ENCODE results near the gene NBPF3. TPM values are rescaled to one million over a fixed set of nuclear protein-coding genes. Genes with fewer than 3 reads are reported as not detected.
"Not testable (repeated sequence)": the region's sequence is repeated elsewhere in the genome, so short reads cannot be mapped to it uniquely, and the experiment has no call there.

The NBPF3 gene
- total and polyA plus RNA-seq, 4 experiments from 2014 or later: 4.2 to 14.3 (median 10.3) TPM

DNA sequence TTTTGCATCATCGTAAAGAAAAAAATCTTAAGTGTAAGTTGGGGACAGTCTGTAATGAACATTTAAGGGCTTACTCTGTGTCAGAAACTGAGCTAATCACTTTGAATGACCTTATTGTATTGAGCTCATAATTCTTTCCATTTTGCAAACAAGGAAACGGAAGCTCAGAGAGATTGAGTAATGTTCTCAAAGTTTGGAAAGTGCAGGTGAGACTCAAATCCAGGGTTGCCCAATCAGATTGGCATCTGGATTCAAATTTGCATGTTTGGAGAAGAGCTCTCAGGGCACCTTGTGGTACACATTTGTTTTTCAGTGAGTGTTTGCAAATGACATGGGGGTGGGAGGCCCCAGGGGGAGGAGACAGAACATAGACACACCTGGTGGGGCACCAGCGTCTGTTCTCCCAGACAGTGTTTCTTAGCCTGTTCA is 77.2 kb downstream of the NBPF3 start:
- H3K27ac Mint-ChIP-seq: no peak overlapping the region
- ChIA-PET CTCF (ENCODE audit: partially characterized antibody) (interaction anchor here (1.6 kb wide), 1 partner anchor 246 kb away, joined by 3 read pairs; no protein-coding TSS in a partner anchor), POLR2A (ENCODE audit: partially characterized antibody) (no interaction called here)
- Histone ChIP-seq H3K36me3 (ENCODE audit: insufficient read depth, low read length) (no peaks in the 10 kb centered on the region), H3K4me1 (ENCODE audit: insufficient read depth, low read length) (no peaks in the 10 kb centered on the region), H3K27ac (ENCODE audit: low read depth, low read length) (no peak overlapping the region), H3K27me3 (ENCODE audit: insufficient read depth, low read length) (no peaks in the 10 kb centered on the region), H3K4me3 (ENCODE audit: low read length in 2 of 2) (no peak overlapping the region), H3K9me3 (ENCODE audit: control insufficient read depth in 1 of 2, low read length in 2 of 2) (no peaks in the 10 kb centered on the region)
- H3K4me1 Mint-ChIP-seq: no peaks in the 10 kb centered on the region
- H3K4me3 Mint-ChIP-seq: no peak overlapping the region
- peaks cover 3 to 4% of the 10 kb centered on the region in 2 donors for H3K27me3 Mint-ChIP-seq
- no peaks in the 10 kb centered on the region for H3K36me3 Mint-ChIP-seq
- no peaks in the 10 kb centered on the region for H3K9me3 Mint-ChIP-seq
- intact Hi-C loops (cut with micrococcal nuclease): no loop called here
- DNase-seq: no peak

DNA sequence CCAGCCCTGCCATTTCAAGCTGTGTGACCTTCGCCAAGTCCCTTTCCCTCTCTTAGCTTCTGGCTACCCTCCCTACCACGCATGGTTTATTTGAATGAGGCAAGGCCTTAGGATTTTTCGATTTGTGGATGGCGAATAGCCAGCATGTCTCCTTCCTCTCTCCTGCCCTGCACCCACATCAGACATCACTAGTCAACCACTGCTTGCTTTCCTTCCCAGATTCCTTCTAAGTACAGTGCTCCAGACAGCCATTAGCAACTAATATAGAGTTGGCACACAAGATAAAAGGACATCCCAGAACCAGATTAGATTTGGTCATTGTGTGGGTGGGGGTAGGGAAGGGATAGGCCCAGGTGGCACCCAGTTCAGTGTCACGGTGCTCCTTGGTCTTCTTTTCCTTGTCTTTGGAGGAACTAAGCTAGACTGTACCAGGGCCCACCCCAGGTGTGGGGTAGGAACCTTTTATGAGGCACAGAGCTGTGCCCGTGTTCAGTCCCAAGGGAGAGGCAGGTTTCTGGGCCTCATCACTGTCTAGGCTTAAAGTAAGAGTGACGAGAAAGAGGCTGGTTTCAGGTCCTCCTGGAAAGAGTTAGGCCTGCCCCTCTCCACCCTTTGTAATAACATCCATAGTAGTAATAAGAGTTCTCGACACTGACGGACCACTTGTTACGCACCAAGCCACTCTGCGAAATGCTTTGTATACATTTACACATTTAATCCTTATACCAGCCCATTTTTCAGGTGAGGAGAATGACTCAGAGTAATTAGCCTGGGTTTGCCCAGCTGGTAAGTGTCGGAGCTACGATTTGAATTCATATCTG is 77.9 kb downstream of the NBPF3 start:
- ChIA-PET POLR2A (ENCODE audit: partially characterized antibody) (no interaction called here), CTCF (ENCODE audit: partially characterized antibody) (interaction anchor here (1.3 kb wide), 1 partner anchor 8 kb away, joined by 4 read pairs; the partner anchor contains the start of gene ALPL)
- Histone ChIP-seq H3K27ac (ENCODE audit: low read depth, low read length) (no peak overlapping the region), H3K27me3 (ENCODE audit: insufficient read depth, low read length) (no peaks in the 10 kb centered on the region), H3K4me3 (ENCODE audit: low read length in 2 of 2) (no peak overlapping the region), H3K36me3 (ENCODE audit: insufficient read depth, low read length) (no peaks in the 10 kb centered on the region), H3K9me3 (ENCODE audit: control insufficient read depth in 1 of 2, low read length in 2 of 2) (no peaks in the 10 kb centered on the region), H3K4me1 (ENCODE audit: insufficient read depth, low read length) (no peaks in the 10 kb centered on the region)
- H3K4me3 Mint-ChIP-seq: no peak overlapping the region
- H3K27me3 Mint-ChIP-seq: peaks cover 0 to 3% of the 10 kb centered on the region in 2 donors
- intact Hi-C loops (cut with micrococcal nuclease): no loop called here
- no peaks in the 10 kb centered on the region for H3K9me3 Mint-ChIP-seq
- H3K27ac Mint-ChIP-seq: no peak overlapping the region
- DNase-seq: no peak
- H3K36me3 Mint-ChIP-seq: no peaks in the 10 kb centered on the region
- no peaks in the 10 kb centered on the region for H3K4me1 Mint-ChIP-seq

DNA sequence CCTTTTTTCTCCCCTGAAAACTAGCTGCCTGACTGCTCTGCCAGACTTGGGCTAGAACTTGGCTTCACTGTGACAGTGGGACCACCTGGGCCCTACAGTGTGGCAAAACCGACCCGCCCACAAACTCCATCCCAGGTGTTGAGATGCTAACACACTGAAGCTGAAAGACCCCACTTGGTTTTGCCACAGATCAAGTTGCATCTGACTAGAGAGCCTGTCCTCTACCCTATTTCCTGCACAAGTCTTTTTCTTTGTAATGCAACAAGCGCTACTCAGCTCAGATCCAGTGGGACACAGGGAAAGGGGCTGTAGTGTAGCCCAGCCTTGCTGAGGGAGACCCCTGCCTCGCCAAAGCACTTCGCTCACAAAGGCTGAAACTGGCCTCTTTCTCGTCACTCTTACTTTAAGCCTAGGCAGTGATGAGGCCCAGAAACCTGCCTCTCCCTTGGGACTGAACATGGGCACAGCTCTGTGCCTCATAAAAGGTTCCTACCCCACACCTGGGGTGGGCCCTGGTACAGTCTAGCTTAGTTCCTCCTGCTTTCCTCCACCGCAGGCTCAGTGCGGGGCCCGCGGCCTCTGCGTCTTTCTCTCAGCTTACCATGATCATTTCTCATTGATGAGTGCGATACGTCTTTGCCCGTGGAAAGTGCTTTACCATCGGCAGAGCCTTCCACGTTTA is 79.0 kb downstream of the NBPF3 start:
- intact Hi-C loops (cut with micrococcal nuclease): no loop called here
- no peaks in the 10 kb centered on the region for H3K9me3 Mint-ChIP-seq
- H3K27ac Mint-ChIP-seq: peak overlapping the region in 1 of 7 donors; percentile 5
- Histone ChIP-seq H3K4me3 (ENCODE audit: low read length in 2 of 2) (no peak overlapping the region), H3K4me1 (ENCODE audit: insufficient read depth, low read length) (no peaks in the 10 kb centered on the region), H3K36me3 (ENCODE audit: insufficient read depth, low read length) (no peaks in the 10 kb centered on the region), H3K9me3 (ENCODE audit: control insufficient read depth in 1 of 2, low read length in 2 of 2) (no peaks in the 10 kb centered on the region), H3K27ac (ENCODE audit: low read depth, low read length) (no peak overlapping the region), H3K27me3 (ENCODE audit: insufficient read depth, low read length) (no peaks in the 10 kb centered on the region)
- no peak overlapping the region for H3K4me3 Mint-ChIP-seq
- peaks cover 0 to 3% of the 10 kb centered on the region in 2 donors for H3K27me3 Mint-ChIP-seq
- H3K36me3 Mint-ChIP-seq: no peaks in the 10 kb centered on the region
- no peak for DNase-seq
- no peaks in the 10 kb centered on the region for H3K4me1 Mint-ChIP-seq
- ChIA-PET CTCF (ENCODE audit: partially characterized antibody) (interaction anchor here (1.3 kb wide), 1 partner anchor 9 kb away, joined by 4 read pairs; the partner anchor contains the start of gene ALPL), POLR2A (ENCODE audit: partially characterized antibody) (no interaction called here)

GRCh38 chr1:21519486-21520070 is 79.6 kb downstream of the NBPF3 start:
- H3K27me3 ChIP-seq (ENCODE audit: insufficient read depth, low read length); POLR2A ChIA-PET (ENCODE audit: partially characterized antibody); intact Hi-C loops (cut with micrococcal nuclease); DNase-seq; H3K4me1 Mint-ChIP-seq; H3K9me3 ChIP-seq (ENCODE audit: control insufficient read depth in 1 of 2, low read length in 2 of 2); H3K4me1 ChIP-seq (ENCODE audit: insufficient read depth, low read length); CTCF ChIA-PET (ENCODE audit: partially characterized antibody); H3K27ac ChIP-seq (ENCODE audit: low read depth, low read length); H3K36me3 ChIP-seq (ENCODE audit: insufficient read depth, low read length); H3K36me3 Mint-ChIP-seq; H3K4me3 ChIP-seq (ENCODE audit: low read length in 2 of 2); H3K27me3 Mint-ChIP-seq; H3K27ac Mint-ChIP-seq; H3K4me3 Mint-ChIP-seq; H3K9me3 Mint-ChIP-seq: not testable (repeated sequence)

- CTCF ChIA-PET (ENCODE audit: partially characterized antibody): no interaction called here
- no peaks in the 10 kb centered on the region for H3K4me1 ChIP-seq (ENCODE audit: insufficient read depth, low read length)
- peak overlapping the region in 1 of 7 donors; percentile 13 for H3K27ac Mint-ChIP-seq
Observed at GRCh38 chr1:21520899-21521716, 81.2 kb downstream of the NBPF3 start.

DNA sequence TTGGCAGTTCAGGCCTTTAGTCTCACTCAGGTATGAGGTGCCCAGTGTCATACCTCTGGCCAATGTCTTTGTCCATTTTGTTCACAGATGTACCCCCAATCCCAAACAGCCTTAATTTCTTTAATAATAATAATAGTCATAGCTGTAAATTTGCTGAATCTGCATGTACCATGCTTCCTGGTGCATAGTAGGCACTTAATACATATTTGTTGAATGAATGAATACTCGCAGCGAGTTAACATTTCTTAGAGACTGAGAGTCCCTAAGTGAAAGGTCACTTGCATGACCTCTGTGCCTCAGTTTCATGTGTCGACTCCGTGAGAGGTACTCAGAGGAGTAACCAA is 81.8 kb downstream of the NBPF3 start:
- POLR2A ChIA-PET (ENCODE audit: partially characterized antibody): interaction anchor here (0.6 kb wide), 1 partner anchor 39 kb away, joined by 3 read pairs; no protein-coding TSS in a partner anchor

More at GRCh38 chr1:21520899-21521716, 81.2 kb downstream of the NBPF3 start:
- POLR2A ChIA-PET (ENCODE audit: partially characterized antibody): no interaction called here
- no peak for DNase-seq
- peaks cover 2 to 3% of the 10 kb centered on the region in 2 donors for H3K27me3 Mint-ChIP-seq
- H3K9me3 Mint-ChIP-seq: no peaks in the 10 kb centered on the region
- intact Hi-C loops (cut with micrococcal nuclease): no loop called here
- no peak overlapping the region for H3K4me3 Mint-ChIP-seq
- Histone ChIP-seq H3K27ac (ENCODE audit: low read depth, low read length) (no peak overlapping the region), H3K9me3 (ENCODE audit: control insufficient read depth in 1 of 2, low read length in 2 of 2) (no peaks in the 10 kb centered on the region), H3K4me3 (ENCODE audit: low read length in 2 of 2) (no peak overlapping the region), H3K36me3 (ENCODE audit: insufficient read depth, low read length) (no peaks in the 10 kb centered on the region), H3K27me3 (ENCODE audit: insufficient read depth, low read length) (no peaks in the 10 kb centered on the region)
- no peaks in the 10 kb centered on the region for H3K4me1 Mint-ChIP-seq
- no peaks in the 10 kb centered on the region for H3K36me3 Mint-ChIP-seq

More for the DNA sequence above, 81.8 kb downstream of the NBPF3 start:
- H3K4me1 Mint-ChIP-seq: no peaks in the 10 kb centered on the region
- no peak overlapping the region for H3K4me3 Mint-ChIP-seq
- Histone ChIP-seq H3K9me3 (ENCODE audit: control insufficient read depth in 1 of 2, low read length in 2 of 2) (no peaks in the 10 kb centered on the region), H3K4me3 (ENCODE audit: low read length in 2 of 2) (no peak overlapping the region), H3K4me1 (ENCODE audit: insufficient read depth, low read length) (no peaks in the 10 kb centered on the region), H3K27ac (ENCODE audit: low read depth, low read length) (no peak overlapping the region), H3K36me3 (ENCODE audit: insufficient read depth, low read length) (no peaks in the 10 kb centered on the region), H3K27me3 (ENCODE audit: insufficient read depth, low read length) (no peaks in the 10 kb centered on the region)
- no peaks in the 10 kb centered on the region for H3K36me3 Mint-ChIP-seq
- intact Hi-C loops (cut with micrococcal nuclease): no loop called here
- DNase-seq: no peak
- no peak overlapping the region for H3K27ac Mint-ChIP-seq
- CTCF ChIA-PET (ENCODE audit: partially characterized antibody): no interaction called here
- peaks cover 0 to 2% of the 10 kb centered on the region in 2 donors for H3K27me3 Mint-ChIP-seq
- no peaks in the 10 kb centered on the region for H3K9me3 Mint-ChIP-seq
